Sigmoid colon (tissue), 4 donors: ENCODE results near the gene LILRB4.

ENCODE experiments used
- POLR2A ChIP-seq, 2 donors: fragments of 450-650 bp; IDR thresholded peaks; one replicate each; pipeline ENCODE4 v1.6.1; 2016; ENCODE audit warnings: antibody characterized with exemption in 2 of 2, mild to moderate bottlenecking in 2 of 2, moderate library complexity in 2 of 2
- POLR2AphosphoS5 ChIP-seq, 4 donors: sonication (generic); formaldehyde crosslinking; IDR thresholded peaks; one replicate each; pipeline ENCODE4 v1.6.1; 2017; ENCODE audit warnings: antibody characterized with exemption in 4 of 4
- TF ChIP-seq, protein P1 (sequence below), 4 experiments: fragments of 450-650 bp in 3 of 4; fragments of 200-600 bp in 1 of 4; IDR thresholded peaks; one replicate each; pipeline ENCODE4 v1.5.1; 2016 to 2019; ENCODE audit warnings: antibody characterized with exemption in 4 of 4, mild to moderate bottlenecking in 3 of 4, moderate library complexity in 2 of 4

GRCh38 chr19:54709212-54709948, 46.6 kb downstream of the LILRB4 start:
- TF ChIP-seq, protein P1, sequence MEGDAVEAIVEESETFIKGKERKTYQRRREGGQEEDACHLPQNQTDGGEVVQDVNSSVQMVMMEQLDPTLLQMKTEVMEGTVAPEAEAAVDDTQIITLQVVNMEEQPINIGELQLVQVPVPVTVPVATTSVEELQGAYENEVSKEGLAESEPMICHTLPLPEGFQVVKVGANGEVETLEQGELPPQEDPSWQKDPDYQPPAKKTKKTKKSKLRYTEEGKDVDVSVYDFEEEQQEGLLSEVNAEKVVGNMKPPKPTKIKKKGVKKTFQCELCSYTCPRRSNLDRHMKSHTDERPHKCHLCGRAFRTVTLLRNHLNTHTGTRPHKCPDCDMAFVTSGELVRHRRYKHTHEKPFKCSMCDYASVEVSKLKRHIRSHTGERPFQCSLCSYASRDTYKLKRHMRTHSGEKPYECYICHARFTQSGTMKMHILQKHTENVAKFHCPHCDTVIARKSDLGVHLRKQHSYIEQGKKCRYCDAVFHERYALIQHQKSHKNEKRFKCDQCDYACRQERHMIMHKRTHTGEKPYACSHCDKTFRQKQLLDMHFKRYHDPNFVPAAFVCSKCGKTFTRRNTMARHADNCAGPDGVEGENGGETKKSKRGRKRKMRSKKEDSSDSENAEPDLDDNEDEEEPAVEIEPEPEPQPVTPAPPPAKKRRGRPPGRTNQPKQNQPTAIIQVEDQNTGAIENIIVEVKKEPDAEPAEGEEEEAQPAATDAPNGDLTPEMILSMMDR (IDR thresholded peaks at IDR 0.05) = no peak
- TF ChIP-seq POLR2A (IDR thresholded peaks at IDR 0.05) (no peak), POLR2AphosphoS5 (IDR thresholded peaks at IDR 0.05) (no peak)
